Uterus (tissue), 4 donors: ENCODE data around the gene JAM3. TPM values are rescaled to one million over a fixed set of nuclear protein-coding genes. Genes with fewer than 3 reads are reported as not detected.
"Not testable (repeated sequence)": the region's sequence is repeated elsewhere in the genome, so short reads cannot be mapped to it uniquely, and the experiment has no call there.

ENCODE experiments used
- DNase-seq, 2 donors: peaks; one replicate each; pipeline ENCODE4 v3.0.0-alpha.2; 2019 to 2020
- H3K27ac ChIP-seq, 2 donors: fragments of 200-600 bp; sonication (generic); 1 replicate in 1 of 2; 2 replicates in 1 of 2; pipeline ENCODE4 v1.5.1; 2016 to 2018
- H3K27me3 ChIP-seq, 2 donors: fragments of 200-600 bp; sonication (generic); one replicate each; pipeline ENCODE4 v1.5.1; 2018 to 2019; ENCODE audit warnings: control low read depth in 1 of 2
- H3K36me3 ChIP-seq, 2 donors: fragments of 200-600 bp; sonication (generic); one replicate each; pipeline ENCODE4 v1.5.1; 2019; ENCODE audit warnings: control low read depth in 1 of 2
- H3K4me1 ChIP-seq, 2 donors: fragments of 200-600 bp; sonication (generic); one replicate each; pipeline ENCODE4 v1.5.1; 2018 to 2019; ENCODE audit warnings: control low read depth in 1 of 2
- H3K4me3 ChIP-seq, 2 donors: fragments of 200-600 bp; sonication (generic); 1 replicate in 1 of 2; 2 replicates in 1 of 2; pipeline ENCODE4 v1.5.1; 2018 to 2019; ENCODE audit warnings: mild to moderate bottlenecking in 1 of 2
- H3K9me3 ChIP-seq, 2 donors: fragments of 200-600 bp; sonication (generic); one replicate each; pipeline ENCODE4 v1.5.1; 2019; ENCODE audit warnings: control low read depth in 1 of 2
- POLR2A ChIP-seq, 2 donors: fragments of 450-650 bp; IDR thresholded peaks; one replicate each; pipeline ENCODE4 v1.6.1; 2016; ENCODE audit warnings: antibody characterized with exemption in 2 of 2, mild to moderate bottlenecking in 1 of 2, moderate library complexity in 1 of 2
- intact Hi-C: fragments of 100-400 bp; cut with DNase I; formaldehyde crosslinking; loops from one replicate; pipeline ENCODE4 v1.15.1; 2023; ENCODE audit warnings: low total_unique reads
- total RNA-seq, 4 donors: library from RNA; depleted of rRNA in 3 of 4; stranded (reverse); fragments of >200 nt in 3 of 4; gene quantifications; one replicate each; pipeline versions ENCODE4 v1.1.0 to v1.2.4, GENCODE V29; 2014 to 2023
- TF ChIP-seq, protein P1 (sequence below), 4 experiments: fragments of 200-600 bp in 2 of 4; fragments of 450-650 bp in 2 of 4; sonication (generic) in 2 of 4; IDR thresholded peaks; one replicate each; pipeline ENCODE4 v1.5.1; 2016 to 2019; ENCODE audit warnings: antibody characterized with exemption in 4 of 4, mild to moderate bottlenecking in 2 of 4, moderate library complexity in 1 of 4
- donor health status: DM: yes; HTN: yes; CAD: no.

The JAM3 gene
- total RNA-seq, 4 donors from 2014 or later = 51.7 to 86.7 (median 68.1) TPM

DNA sequence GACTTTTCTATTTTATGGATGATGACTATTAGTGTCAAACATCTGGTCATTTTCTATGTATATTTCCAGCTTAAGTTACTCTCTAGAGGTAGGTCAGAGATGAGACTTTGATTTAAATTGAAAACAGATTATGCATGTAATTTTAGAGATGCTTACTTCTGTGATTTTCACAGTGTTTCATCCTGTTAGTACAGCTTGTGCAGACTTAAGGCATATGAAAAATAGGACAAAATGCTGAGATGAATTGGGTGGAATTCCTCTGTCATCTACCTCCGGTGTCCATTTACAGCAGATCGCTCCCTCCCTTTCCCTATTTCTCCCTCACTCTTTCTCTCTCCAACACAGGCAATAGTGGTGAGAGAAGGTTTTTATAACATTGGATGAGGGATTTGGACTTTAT lies 14.1 kb downstream of the JAM3 start:
- no peak for DNase-seq
- no peaks in the 10 kb centered on the region for H3K4me1 ChIP-seq
- H3K4me3 ChIP-seq = no peak overlapping the region
- no peaks in the 10 kb centered on the region for H3K36me3 ChIP-seq
- intact Hi-C loops = no loop called here
- no peaks in the 10 kb centered on the region for H3K27me3 ChIP-seq
- H3K27ac ChIP-seq = peak overlapping the region in 1 of 2 donors; percentile 64
- no peaks in the 10 kb centered on the region for H3K9me3 ChIP-seq
- TF ChIP-seq POLR2A (IDR thresholded peaks at IDR 0.05) = no peak
- TF ChIP-seq, protein P1, sequence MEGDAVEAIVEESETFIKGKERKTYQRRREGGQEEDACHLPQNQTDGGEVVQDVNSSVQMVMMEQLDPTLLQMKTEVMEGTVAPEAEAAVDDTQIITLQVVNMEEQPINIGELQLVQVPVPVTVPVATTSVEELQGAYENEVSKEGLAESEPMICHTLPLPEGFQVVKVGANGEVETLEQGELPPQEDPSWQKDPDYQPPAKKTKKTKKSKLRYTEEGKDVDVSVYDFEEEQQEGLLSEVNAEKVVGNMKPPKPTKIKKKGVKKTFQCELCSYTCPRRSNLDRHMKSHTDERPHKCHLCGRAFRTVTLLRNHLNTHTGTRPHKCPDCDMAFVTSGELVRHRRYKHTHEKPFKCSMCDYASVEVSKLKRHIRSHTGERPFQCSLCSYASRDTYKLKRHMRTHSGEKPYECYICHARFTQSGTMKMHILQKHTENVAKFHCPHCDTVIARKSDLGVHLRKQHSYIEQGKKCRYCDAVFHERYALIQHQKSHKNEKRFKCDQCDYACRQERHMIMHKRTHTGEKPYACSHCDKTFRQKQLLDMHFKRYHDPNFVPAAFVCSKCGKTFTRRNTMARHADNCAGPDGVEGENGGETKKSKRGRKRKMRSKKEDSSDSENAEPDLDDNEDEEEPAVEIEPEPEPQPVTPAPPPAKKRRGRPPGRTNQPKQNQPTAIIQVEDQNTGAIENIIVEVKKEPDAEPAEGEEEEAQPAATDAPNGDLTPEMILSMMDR (IDR thresholded peaks at IDR 0.05) = no peak

DNA sequence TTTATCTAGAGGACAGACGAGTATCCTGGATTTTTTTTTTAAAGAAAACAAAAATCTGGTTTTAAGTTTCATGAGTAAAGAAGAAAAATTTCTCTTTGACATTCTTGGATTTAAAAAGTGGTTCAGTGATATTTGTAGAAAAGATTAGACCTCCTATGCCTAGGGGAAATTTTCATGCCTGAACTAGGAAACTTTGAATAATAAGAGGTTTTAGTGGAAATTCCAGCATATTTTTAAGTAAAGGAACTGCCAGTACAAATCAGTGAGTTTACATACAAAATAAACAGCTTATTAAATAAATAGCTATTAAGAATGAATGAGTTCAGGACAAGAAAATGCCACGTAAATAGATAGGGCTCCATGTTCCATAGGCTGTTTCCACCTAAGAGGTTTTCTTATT lies 17.5 kb downstream of the JAM3 start:
- Histone ChIP-seq H3K4me3 (no peak overlapping the region), H3K27me3 (no peaks in the 10 kb centered on the region), H3K4me1 (no peaks in the 10 kb centered on the region), H3K36me3 (no peaks in the 10 kb centered on the region), H3K9me3 (no peaks in the 10 kb centered on the region), H3K27ac (no peak overlapping the region)
- intact Hi-C loops = no loop called here
- TF ChIP-seq, protein P1 (IDR thresholded peaks at IDR 0.05) = no peak
- TF ChIP-seq POLR2A (IDR thresholded peaks at IDR 0.05) = no peak
- no peak for DNase-seq

- DNase-seq, H3K27ac ChIP-seq, H3K9me3 ChIP-seq, H3K36me3 ChIP-seq, H3K27me3 ChIP-seq, H3K4me3 ChIP-seq, intact Hi-C loops, H3K4me1 ChIP-seq: not testable (repeated sequence)
These were observed 23.1 kb downstream of the JAM3 start for GRCh38 chr11:134092006-134092405.

GRCh38 chr11:134097166-134097565 lies 28.3 kb downstream of the JAM3 start:
- Histone ChIP-seq H3K9me3 (no peaks in the 10 kb centered on the region), H3K36me3 (no peaks in the 10 kb centered on the region), H3K4me3 (no peak overlapping the region), H3K4me1 (no peaks in the 10 kb centered on the region), H3K27ac (no peak overlapping the region), H3K27me3 (no peaks in the 10 kb centered on the region)
- intact Hi-C loops = no loop called here
- no peak for DNase-seq
- no peak for TF ChIP-seq POLR2A (IDR thresholded peaks at IDR 0.05)
- TF ChIP-seq, protein P1 (IDR thresholded peaks at IDR 0.05) = no peak

DNA sequence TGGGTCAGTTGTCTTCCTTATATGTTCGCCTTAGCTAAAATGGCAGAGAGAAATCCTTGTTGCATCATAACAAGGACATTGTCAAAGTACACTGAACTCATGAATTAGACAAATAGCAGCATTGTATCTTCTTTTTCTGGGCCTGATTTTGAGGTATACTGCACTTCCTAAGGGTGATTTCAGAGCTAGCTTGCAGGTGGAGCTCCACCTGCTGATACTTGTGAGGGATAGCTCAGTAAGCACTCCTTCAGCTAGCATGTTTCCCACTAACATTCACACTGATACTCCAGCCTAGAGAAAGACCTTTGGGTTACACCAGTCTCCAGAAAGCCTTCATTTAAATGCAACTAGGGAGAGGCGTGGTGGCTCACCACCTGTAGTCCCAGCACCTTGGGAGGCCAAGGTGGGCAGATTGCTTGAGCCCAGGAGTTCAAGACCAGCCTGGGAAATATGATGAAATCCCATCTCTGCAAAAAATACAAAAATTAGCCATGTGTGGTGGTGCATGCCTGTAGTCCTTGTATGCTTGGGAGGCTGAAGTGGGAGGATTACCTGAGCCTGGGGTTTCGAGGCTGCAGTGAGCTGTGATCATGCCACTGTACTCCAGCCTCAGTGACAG lies 29.8 kb downstream of the JAM3 start:
- no peak for DNase-seq
- no peaks in the 10 kb centered on the region for H3K9me3 ChIP-seq
- no peak overlapping the region for H3K4me3 ChIP-seq
- TF ChIP-seq POLR2A (IDR thresholded peaks at IDR 0.05) = no peak
- TF ChIP-seq, protein P1 (IDR thresholded peaks at IDR 0.05) = no peak
- H3K27me3 ChIP-seq = no peaks in the 10 kb centered on the region
- H3K36me3 ChIP-seq = no peaks in the 10 kb centered on the region
- H3K4me1 ChIP-seq = no peaks in the 10 kb centered on the region
- H3K27ac ChIP-seq = no peak overlapping the region
- intact Hi-C loops = no loop called here

DNA sequence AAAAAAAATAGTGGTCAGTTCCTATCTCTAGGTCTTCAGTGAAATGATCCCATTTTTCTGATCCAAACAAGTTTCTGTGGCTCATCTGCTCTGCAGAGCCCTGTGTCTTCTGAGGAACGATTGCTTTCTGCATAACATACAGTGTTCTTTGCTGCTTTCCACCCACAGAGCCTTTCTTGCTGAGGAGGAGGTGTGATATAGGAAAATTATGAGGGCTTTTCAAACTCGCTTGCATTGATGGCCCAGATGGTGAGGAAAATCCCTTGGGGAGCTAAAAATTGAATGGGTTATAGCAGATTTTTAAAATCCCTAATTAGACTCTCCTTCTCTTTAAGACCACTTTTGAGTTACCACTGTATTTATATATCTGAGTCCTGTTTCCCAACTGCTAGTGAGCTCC lies 31.3 kb downstream of the JAM3 start:
- Histone ChIP-seq H3K9me3 (no peaks in the 10 kb centered on the region), H3K36me3 (no peaks in the 10 kb centered on the region), H3K4me1 (no peaks in the 10 kb centered on the region), H3K27ac (no peak overlapping the region), H3K4me3 (no peak overlapping the region), H3K27me3 (no peaks in the 10 kb centered on the region)
- no peak for DNase-seq
- intact Hi-C loops = no loop called here
- TF ChIP-seq POLR2A (IDR thresholded peaks at IDR 0.05) = no peak
- TF ChIP-seq, protein P1 (IDR thresholded peaks at IDR 0.05) = no peak
